Activated gamma-delta T cell treated with Interleukin-2 at 50 U/mL for 16 hours (primary cell): ENCODE results near the gene YAF2.

ENCODE experiments used
- DNase-seq: peaks from one replicate; pipeline ENCODE4 v3.0.0-alpha.2; 2020

Gene YAF2

GRCh38 chr12:42141981-42142606, 96.0 kb downstream of the YAF2 start:
- DNase-seq: no peak

GRCh38 chr12:42140901-42141300, 97.1 kb downstream of the YAF2 start:
- DNase-seq: no peak

DNA sequence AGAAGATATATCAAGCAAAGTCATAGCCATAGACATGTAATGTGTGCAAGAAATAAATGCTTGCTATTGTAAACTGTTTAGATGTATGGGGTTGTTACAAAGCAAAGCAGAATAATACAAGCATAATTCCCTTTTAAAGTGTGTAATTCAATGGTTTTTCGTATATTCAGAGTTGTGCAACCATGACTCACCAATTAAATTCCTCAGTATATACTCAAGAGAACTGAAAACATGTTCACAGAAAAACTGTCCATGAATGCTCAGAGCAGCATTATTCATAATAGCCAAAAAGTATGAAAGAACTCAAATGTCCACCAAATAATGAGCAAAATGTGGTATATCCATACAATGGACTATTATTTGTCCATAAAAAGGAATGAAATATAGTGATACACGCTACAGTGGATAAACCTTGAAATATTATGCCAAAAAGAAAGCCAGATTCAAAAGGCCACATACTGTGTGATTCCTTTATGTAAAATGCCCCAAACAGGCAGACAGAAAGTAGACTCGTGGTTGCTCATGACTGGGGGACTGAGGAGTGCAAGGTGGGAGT, 102.7 kb downstream of the YAF2 start:
- no peak for DNase-seq

- DNase-seq: no peak
These were observed 107.2 kb downstream of the YAF2 start for GRCh38 chr12:42130672-42131402.

DNA sequence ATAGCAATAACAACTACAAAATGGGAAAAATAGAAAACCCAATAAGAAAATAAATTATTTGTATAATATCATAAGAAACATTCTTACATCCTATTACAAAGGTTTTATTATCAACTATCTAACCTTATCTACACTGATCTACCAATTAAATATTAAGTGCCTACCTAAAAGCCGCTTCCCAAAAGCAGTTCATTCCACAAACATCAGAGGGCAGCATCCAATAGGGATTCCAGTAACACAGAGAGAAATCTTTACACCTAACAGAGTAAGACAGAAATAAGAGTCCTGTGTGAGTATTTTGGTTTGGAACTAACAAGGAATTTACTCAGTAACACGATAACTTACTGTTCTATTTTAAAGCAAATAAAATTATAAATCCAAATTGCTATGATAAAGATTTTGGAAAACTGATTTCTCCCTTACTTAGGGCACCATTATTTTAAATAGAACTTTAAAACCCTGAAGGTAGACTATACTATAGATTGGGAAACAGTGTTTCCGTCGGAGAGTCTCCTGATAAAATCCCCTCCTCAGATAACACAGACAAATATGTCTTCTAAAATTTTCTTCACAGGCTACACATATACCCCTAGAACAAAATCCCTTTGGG, 108.3 kb downstream of the YAF2 start:
- no peak for DNase-seq

- no peak for DNase-seq
These were observed 109.2 kb downstream of the YAF2 start for GRCh38 chr12:42128888-42129287.

DNA sequence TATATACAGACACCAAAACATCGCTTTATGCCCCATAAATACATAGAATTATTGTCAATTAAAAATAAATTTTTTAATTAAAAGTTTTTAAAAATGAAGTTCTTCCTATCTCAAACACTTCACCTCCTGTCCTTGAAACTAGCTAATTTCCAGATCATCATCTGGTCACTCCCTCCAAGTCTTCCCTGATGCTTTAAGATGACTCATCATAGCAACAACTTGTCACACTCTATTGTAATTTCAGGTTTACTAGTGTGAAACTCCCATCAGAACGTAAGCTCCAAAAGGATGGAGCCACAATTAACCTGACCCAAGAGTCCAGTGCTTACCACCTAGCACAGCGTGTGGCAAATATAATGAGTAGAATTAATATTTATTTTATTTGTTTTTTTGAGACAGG, 109.7 kb downstream of the YAF2 start:
- no peak for DNase-seq

DNA sequence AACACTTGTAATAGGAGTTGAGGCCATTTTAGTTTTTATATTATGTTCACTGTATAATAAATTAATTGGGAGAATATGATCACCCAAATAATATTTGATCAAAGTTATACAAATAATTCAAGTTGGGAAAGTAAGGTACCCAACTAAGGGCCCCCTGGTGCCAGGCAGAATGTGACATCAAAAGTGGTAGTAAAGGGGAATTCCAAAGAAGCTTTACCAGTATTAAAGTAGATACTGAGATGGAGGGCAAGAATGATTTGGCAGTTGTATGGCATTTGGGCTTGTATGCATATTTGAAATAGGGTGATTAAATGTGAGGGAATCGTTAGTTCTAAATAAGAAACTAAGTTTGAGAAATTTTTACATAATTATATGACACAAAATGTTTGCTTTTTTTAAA, 111.1 kb downstream of the YAF2 start:
- no peak for DNase-seq

DNA sequence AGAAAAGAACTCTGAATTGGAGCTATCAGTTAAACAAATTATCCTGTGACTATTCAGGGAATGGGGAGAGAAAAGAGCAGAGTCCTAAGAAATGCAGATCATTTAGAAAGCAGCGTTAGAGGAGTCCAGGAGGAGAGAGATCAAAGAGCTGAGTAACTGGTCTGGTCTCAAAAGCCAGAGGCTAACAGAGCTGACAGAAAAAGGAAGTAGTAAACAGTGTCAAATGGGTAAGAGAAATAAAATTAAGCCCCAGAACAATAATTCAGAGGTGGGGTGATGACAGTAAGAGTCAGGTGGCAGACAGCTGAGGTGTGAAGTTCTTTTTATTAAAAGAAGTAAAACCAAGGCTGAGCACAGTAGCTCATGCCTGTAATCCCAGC, 112.7 kb downstream of the YAF2 start:
- no peak for DNase-seq

DNA sequence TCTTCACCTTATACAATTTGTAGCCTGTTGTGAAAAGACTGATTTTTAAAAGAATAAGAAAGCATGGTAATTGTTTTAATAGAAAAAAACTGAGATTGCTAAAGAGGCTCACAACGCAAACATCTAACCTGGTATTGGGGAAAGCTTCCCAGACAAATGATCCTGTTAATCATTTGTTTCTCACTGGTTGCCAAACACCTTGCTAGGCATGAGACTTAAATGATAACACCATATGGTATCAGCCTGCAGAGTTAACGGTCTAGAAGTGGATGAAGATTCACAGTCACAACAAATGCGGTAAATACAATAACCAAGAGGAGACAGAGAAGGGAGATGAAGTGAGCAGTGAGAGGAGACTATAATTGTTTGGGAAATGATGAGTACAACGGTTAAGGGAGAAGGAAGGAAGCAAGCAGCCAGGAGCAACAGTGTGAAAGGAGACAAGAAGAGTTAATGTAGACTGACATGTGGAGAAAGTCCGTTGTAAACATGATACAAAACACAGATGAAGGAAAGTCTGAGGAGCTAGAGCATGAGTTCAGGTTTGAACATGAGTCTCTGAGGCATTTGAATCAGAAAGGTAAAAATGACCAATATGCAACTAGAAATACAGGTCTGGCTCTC, 113.2 kb downstream of the YAF2 start:
- no peak for DNase-seq

DNA sequence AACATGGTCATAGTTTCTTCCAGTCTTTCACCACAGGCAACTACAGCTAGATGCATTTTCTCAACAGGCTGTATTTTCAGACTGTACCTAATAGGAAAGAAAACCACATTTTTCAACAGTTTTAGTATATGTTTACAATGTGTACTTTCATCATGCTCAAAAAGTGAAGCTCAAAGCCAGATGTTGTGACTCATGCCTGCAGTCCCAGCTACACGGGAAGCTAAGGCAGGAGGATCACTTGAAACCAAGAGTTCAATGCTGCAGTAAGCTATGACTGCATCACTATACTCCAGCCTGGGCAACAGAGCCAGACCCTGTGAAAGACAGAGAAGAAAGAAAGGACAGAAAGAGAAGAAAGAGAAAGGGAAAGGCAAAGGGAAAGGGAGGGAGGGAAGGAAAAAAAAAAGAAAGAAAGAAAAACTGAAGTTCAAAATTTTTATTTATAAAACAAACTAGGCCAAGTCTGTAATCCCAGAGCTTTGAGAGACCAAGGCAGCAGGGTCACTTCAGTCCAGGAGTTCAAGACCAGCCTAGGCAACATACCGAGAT, 118.9 kb downstream of the YAF2 start:
- DNase-seq: no peak

- no peak for DNase-seq
These were observed 119.7 kb downstream of the YAF2 start for GRCh38 chr12:42118136-42118879.

GRCh38 chr12:42109031-42109430, 129.0 kb downstream of the YAF2 start:
- DNase-seq: no peak
